Stimulated activated effector memory CD8-positive, alpha-beta T cell treated with anti-CD3 and anti-CD28 coated beads, Interleukin-12 subunit alpha, Interleukin-12 subunit beta, amount 100 ng/mL, for 72 hours (primary cell): Measurements from ENCODE around the gene HDHD2.
A peak's percentile ranks its signal among the peaks of the same experiment; 100 is the strongest.
"Not testable (repeated sequence)": the region's sequence is repeated elsewhere in the genome, so short reads cannot be mapped to it uniquely, and the experiment has no call there.

Experiments used
- ATAC-seq: fragments of 150-1000 bp; cut with Tn5 transposase; 2 replicates; pipeline ENCODE4 v1.10.0; 2021
- DNase-seq, 2 donors: peaks; one replicate each; pipeline ENCODE4 v3.0.0; 2021 to 2022; ENCODE audit warnings: low spot score in 2 of 2
- H3K27ac Mint-ChIP-seq: one replicate; pipeline ENCODE4 v1.8.0; 2022; ENCODE audit warnings: mild to moderate bottlenecking, mixed read lengths
- H3K36me3 Mint-ChIP-seq: one replicate; pipeline ENCODE4 v1.8.0; 2022; ENCODE audit warnings: mild to moderate bottlenecking, mixed read lengths
- H3K4me1 Mint-ChIP-seq: one replicate; pipeline ENCODE4 v1.8.0; 2022; ENCODE audit warnings: mixed read lengths
- H3K4me3 Mint-ChIP-seq: one replicate; pipeline ENCODE4 v1.8.0; 2022; ENCODE audit warnings: mild to moderate bottlenecking, mixed read lengths
- H3K9me3 Mint-ChIP-seq: one replicate; pipeline ENCODE4 v1.8.0; 2022; ENCODE audit warnings: mixed read lengths

HDHD2 gene

GRCh38 chr18:47150029-47150823, at the start of gene HDHD2:
Gene HDHD2 (minus strand): TSS chr18:47150500. CDS start chr18:47136439, 14,061 bp downstream.
- DNase-seq (peak; percentile 72 to 92), ATAC-seq (peak; percentile 93)
- Mint-ChIP-seq H3K27ac (peak within 1 kb of the TSS; percentile 94), H3K36me3 (peaks cover 35% of the 10 kb centered on the region), H3K4me3 (peak within 1 kb of the TSS; percentile 87), H3K4me1 (peaks cover 52% of the 10 kb centered on the region), H3K9me3 (no peaks in the 10 kb centered on the region)

- ATAC-seq, H3K36me3 Mint-ChIP-seq, DNase-seq, H3K4me1 Mint-ChIP-seq, H3K4me3 Mint-ChIP-seq, H3K9me3 Mint-ChIP-seq, H3K27ac Mint-ChIP-seq: not testable (repeated sequence)
Measured at GRCh38 chr18:47195961-47196360, 45.7 kb upstream of the HDHD2 start.

- Mint-ChIP-seq H3K4me1 (no peaks in the 10 kb centered on the region), H3K27ac (no peak overlapping the region), H3K9me3 (no peaks in the 10 kb centered on the region), H3K4me3 (no peak overlapping the region), H3K36me3 (no peaks in the 10 kb centered on the region)
- ATAC-seq, result peak; percentile 21
- DNase-seq, result no peak
Measured at GRCh38 chr18:47191961-47192360, 41.7 kb upstream of the HDHD2 start.

GRCh38 chr18:47187721-47188120, 37.4 kb upstream of the HDHD2 start:
- Mint-ChIP-seq H3K36me3 (no peaks in the 10 kb centered on the region), H3K9me3 (peaks cover 2% of the 10 kb centered on the region), H3K4me1 (no peaks in the 10 kb centered on the region), H3K4me3 (no peak overlapping the region), H3K27ac (no peak overlapping the region)
- ATAC-seq, result no peak
- no peak for DNase-seq

- no peak for ATAC-seq
- no peak overlapping the region for H3K27ac Mint-ChIP-seq
- no peak overlapping the region for H3K4me3 Mint-ChIP-seq
- H3K9me3 Mint-ChIP-seq, result peaks cover 2% of the 10 kb centered on the region
- no peaks in the 10 kb centered on the region for H3K4me1 Mint-ChIP-seq
- no peak for DNase-seq
- no peaks in the 10 kb centered on the region for H3K36me3 Mint-ChIP-seq
Measured at GRCh38 chr18:47184419-47185050, 34.2 kb upstream of the HDHD2 start.

- not testable (repeated sequence) for ATAC-seq, H3K36me3 Mint-ChIP-seq, H3K4me1 Mint-ChIP-seq, H3K9me3 Mint-ChIP-seq, H3K4me3 Mint-ChIP-seq, H3K27ac Mint-ChIP-seq, DNase-seq
Measured at GRCh38 chr18:47182156-47182555, 31.9 kb upstream of the HDHD2 start.

- DNase-seq (no peak), ATAC-seq (no peak)
- Mint-ChIP-seq H3K27ac (no peak overlapping the region), H3K4me1 (no peaks in the 10 kb centered on the region), H3K9me3 (peaks cover 2% of the 10 kb centered on the region), H3K4me3 (no peak overlapping the region), H3K36me3 (peaks cover 6% of the 10 kb centered on the region)
Measured at GRCh38 chr18:47180765-47181164, 30.5 kb upstream of the HDHD2 start.

- Mint-ChIP-seq H3K4me3 (no peak overlapping the region), H3K9me3 (peaks cover 2% of the 10 kb centered on the region), H3K27ac (no peak overlapping the region), H3K4me1 (no peaks in the 10 kb centered on the region), H3K36me3 (peaks cover 6% of the 10 kb centered on the region)
- ATAC-seq (no peak), DNase-seq (no peak)
Measured at GRCh38 chr18:47179520-47179919, 29.2 kb upstream of the HDHD2 start.

GRCh38 chr18:47175898-47176575, 25.7 kb upstream of the HDHD2 start, which contains the start of gene IER3IP1:
Gene IER3IP1 (minus strand): TSS chr18:47176364. CDS start chr18:47176277, 87 bp downstream.
- no peak within 1 kb of the TSS for H3K4me3 Mint-ChIP-seq
- H3K27ac Mint-ChIP-seq, result no peak within 1 kb of the TSS

GRCh38 chr18:47175283-47175897, 25.1 kb upstream of the HDHD2 start:
- Mint-ChIP-seq H3K9me3 (no peaks in the 10 kb centered on the region), H3K4me3 (no peak overlapping the region), H3K36me3 (peaks cover 12% of the 10 kb centered on the region), H3K4me1 (no peaks in the 10 kb centered on the region), H3K27ac (no peak overlapping the region)
- DNase-seq (no peak), ATAC-seq (no peak)

More at GRCh38 chr18:47175898-47176575, 25.7 kb upstream of the HDHD2 start, which contains the start of gene IER3IP1:
- no peaks in the 10 kb centered on the region for H3K9me3 Mint-ChIP-seq
- DNase-seq, result peak; percentile 77 to 93
- peak; percentile 92 for ATAC-seq
- peaks cover 6% of the 10 kb centered on the region for H3K36me3 Mint-ChIP-seq
- no peaks in the 10 kb centered on the region for H3K4me1 Mint-ChIP-seq

- no peak overlapping the region for H3K4me3 Mint-ChIP-seq
- H3K36me3 Mint-ChIP-seq, result peaks cover 14% of the 10 kb centered on the region
- H3K4me1 Mint-ChIP-seq, result no peaks in the 10 kb centered on the region
- H3K9me3 Mint-ChIP-seq, result no peaks in the 10 kb centered on the region
- DNase-seq, result no peak
- H3K27ac Mint-ChIP-seq, result no peak overlapping the region
- ATAC-seq, result no peak
Measured at GRCh38 chr18:47174545-47175116, 24.3 kb upstream of the HDHD2 start.

GRCh38 chr18:47172476-47172875, 22.2 kb upstream of the HDHD2 start:
- H3K9me3 Mint-ChIP-seq, result no peaks in the 10 kb centered on the region
- H3K27ac Mint-ChIP-seq, result no peak overlapping the region
- H3K4me3 Mint-ChIP-seq, result no peak overlapping the region
- H3K36me3 Mint-ChIP-seq, result peaks cover 24% of the 10 kb centered on the region
- DNase-seq (no peak), ATAC-seq (no peak)
- peaks cover 7% of the 10 kb centered on the region for H3K4me1 Mint-ChIP-seq

GRCh38 chr18:47168913-47169312, 18.6 kb upstream of the HDHD2 start:
- Mint-ChIP-seq H3K36me3 (peaks cover 25% of the 10 kb centered on the region), H3K9me3 (no peaks in the 10 kb centered on the region), H3K4me3 (no peak overlapping the region), H3K4me1 (peaks cover 18% of the 10 kb centered on the region), H3K27ac (no peak overlapping the region)
- ATAC-seq (peak; percentile 69), DNase-seq (no peak)

GRCh38 chr18:47168509-47168908, 18.2 kb upstream of the HDHD2 start:
- Mint-ChIP-seq H3K4me3 (no peak overlapping the region), H3K27ac (no peak overlapping the region), H3K9me3 (no peaks in the 10 kb centered on the region), H3K4me1 (peaks cover 18% of the 10 kb centered on the region), H3K36me3 (peaks cover 25% of the 10 kb centered on the region)
- no peak for DNase-seq
- peak; percentile 70 for ATAC-seq

- DNase-seq (no peak), ATAC-seq (no peak)
- H3K9me3 Mint-ChIP-seq, result no peaks in the 10 kb centered on the region
- H3K4me1 Mint-ChIP-seq, result peaks cover 24% of the 10 kb centered on the region
- no peak overlapping the region for H3K27ac Mint-ChIP-seq
- H3K36me3 Mint-ChIP-seq, result peaks cover 30% of the 10 kb centered on the region
- H3K4me3 Mint-ChIP-seq, result no peak overlapping the region
Measured at GRCh38 chr18:47166294-47166693, 16.0 kb upstream of the HDHD2 start.
